NCI-H2196 treated with DMSO at 0.1 percent for 48 hours (cell line): ENCODE data around the gene CAPN12.
"Not testable (repeated sequence)": the region's sequence is repeated elsewhere in the genome, so short reads cannot be mapped to it uniquely, and the experiment has no call there.

Source experiments
- DNase-seq: peaks from one replicate; lab custom pipeline; 2025; ENCODE audit not compliant: unreplicated experiment; lab: John Stamatoyannopoulos, UW

The CAPN12 gene

GRCh38 chr19:38771569-38771968, 27.3 kb upstream of the CAPN12 start:
- DNase-seq, result not testable (repeated sequence)

DNA sequence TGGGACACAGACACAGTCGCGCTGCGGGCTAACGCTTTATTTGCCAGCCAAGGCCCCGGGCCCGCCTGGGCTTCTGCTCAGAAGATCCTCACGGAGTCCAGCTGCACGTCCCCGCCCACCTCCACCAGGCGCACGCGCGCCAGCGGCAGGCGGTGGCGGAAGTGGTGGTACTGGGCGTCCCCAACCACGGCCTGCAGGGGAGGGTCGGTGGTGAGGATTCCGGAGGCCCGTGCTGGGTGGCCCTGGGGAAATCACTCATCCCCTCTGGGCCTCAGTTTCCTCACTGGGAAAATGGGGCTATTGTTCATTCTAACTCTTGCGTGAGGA, 26.6 kb upstream of the CAPN12 start:
- not testable (repeated sequence) for DNase-seq

- not testable (repeated sequence) for DNase-seq
These were observed 26.1 kb upstream of the CAPN12 start for GRCh38 chr19:38770228-38770948.

DNA sequence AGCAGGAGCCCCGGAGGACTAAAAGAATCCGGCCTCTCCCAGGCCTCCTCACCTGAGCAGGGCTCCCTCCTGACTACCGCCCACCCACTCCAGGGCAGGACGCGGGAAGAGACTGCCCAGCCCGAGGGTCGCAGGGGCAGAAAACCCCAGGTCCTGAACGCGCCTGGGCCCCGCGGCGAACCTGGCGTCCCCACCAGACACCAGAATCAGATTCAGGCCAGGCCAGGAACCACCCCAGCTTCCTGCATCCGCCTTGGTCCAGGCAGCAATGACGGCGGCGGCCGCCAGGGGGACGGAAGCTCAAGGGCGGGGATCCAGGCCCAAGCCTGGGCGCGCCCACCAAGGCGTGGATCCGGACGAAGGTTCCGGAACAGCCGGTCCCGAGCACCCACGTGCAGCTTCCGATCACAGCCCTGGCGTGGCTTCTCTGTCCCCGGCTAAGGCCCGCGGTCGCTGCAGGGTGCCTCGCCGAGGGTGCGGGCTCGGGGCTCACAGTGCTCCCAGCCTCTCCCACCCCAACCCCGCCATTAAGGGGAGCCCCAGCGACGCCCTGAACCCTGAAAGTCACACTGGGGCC, 25.4 kb upstream of the CAPN12 start:
- no peak for DNase-seq

GRCh38 chr19:38766276-38767047, 22.2 kb upstream of the CAPN12 start:
- no peak for DNase-seq

DNA sequence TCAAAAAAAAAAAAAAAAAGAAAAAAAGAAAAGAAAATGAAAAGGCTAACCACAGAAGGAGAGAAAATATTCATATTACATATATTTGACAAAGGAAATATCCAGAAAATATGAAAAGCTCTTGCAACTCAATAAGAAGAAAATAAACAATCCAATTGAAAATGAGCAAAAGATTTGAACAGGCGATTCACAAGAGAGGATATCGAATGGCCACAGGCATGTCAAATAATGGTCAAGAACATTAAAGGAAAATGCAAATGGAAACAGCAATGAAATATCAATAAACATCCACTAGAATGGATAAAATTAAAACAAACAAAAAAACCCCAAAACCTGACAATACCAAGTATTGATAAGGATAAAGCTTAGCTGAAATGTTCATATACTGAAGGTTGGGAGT, 20.9 kb upstream of the CAPN12 start:
- DNase-seq, result no peak

- no peak for DNase-seq
These were observed 19.5 kb upstream of the CAPN12 start for GRCh38 chr19:38763795-38764220.

DNA sequence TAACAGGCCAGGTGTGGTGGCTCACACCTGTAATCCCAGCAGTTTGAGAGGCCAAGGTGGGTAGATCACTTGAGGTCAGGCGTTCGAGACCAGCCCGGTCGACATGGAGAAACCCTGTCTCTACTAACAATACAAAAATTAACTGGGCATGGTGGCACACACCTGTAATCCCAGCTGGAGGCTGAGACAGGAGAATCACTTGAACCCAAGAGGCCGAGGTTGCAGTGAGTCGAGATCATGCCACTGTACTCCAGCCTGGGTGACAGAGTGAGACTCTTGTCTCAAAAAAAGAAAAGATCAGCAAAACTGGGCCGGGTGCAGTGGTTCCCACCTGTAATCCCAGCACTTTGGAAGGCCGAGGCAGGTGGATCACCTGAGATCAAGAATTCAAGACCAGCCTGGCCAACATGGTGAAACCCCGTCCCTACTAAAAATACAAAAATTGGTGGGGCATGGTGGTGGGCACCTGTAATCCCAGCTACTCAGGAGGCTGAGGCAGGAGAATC, 17.7 kb upstream of the CAPN12 start:
- DNase-seq, result not testable (repeated sequence)

DNA sequence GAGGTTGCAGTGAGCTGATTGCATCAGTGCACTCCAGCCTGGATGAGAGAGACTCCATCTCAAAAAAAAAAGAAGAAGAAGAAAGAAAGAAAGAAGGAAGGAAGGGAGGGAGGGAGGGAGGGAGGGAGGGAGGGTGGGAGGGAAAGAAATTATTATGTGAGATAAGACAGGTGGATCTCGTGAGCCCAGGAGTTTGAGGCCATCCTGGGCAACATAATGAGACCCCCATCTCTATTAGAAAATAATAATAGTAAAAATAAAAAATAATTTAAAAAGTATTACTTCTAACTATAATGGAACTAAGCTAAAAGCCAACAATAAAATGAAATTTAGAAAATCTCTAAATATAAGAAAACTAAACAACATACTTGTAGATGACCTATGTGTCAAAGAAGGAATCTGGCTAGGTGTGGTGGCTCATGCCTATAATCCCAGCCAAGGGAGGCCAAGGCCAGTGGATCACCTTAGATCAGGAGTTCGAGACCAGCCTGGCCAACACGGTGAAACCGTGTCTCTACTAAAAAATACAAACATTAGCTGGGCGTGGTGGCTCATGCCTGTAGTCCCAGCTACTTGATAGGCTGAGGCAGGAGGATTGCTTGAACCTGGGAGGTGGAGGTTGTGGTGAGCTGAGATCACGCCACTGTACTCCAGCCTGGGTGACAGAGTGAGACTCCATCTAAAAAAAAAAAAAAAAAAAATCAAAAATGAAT, 16.7 kb upstream of the CAPN12 start:
- DNase-seq, result not testable (repeated sequence)

GRCh38 chr19:38759590-38760003, 15.3 kb upstream of the CAPN12 start:
- no peak for DNase-seq

- not testable (repeated sequence) for DNase-seq
These were observed 9.9 kb upstream of the CAPN12 start for GRCh38 chr19:38754196-38754595.

DNA sequence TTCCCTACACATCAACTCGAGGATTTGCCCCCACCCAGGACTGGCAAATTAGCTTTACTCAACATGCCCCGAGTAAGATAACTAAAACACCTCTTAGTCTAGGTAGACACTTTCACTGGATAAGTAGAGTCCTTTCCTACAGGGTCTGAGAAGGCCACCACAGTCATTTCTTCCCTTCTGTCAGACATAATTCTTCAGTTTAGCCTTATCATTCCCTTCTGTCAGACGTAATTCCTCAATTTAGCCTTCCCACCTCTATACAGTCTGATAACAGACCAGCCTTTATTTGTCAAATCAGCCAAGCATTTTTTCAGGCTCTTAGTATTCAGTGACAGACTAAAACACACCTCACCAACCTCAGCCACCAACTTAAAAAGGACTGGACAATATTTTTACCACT, 9.5 kb upstream of the CAPN12 start:
- not testable (repeated sequence) for DNase-seq

- no peak for DNase-seq
These were observed 1.0 kb upstream of the CAPN12 start for GRCh38 chr19:38745316-38745715.

GRCh38 chr19:38744874-38745273, 600 bp upstream of the CAPN12 start:
- DNase-seq, result no peak

- DNase-seq, result no peak
These were observed 628 bp downstream of the CAPN12 start for GRCh38 chr19:38743394-38744297.

- no peak for DNase-seq
These were observed 1.4 kb downstream of the CAPN12 start for GRCh38 chr19:38742906-38743305.

DNA sequence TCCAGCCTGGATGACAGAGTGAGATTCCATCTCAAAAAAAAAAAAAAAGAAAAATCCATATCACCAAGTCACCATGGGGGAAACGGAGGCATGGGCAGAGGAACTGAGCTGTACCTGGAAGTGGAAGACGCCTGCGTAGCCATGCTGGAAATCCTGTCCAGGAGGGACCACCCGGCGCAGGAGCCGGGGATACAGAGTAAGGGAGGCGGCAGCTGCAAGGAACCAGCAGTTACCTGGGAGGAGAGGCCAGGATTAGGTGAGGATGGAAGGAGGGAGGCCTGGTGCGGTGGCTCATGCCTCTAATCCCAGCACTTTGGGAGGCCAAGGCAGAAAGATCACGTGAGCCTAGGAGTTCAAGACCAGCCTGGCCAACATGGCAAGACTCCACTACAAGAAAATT, 2.0 kb downstream of the CAPN12 start:
- DNase-seq, result no peak

- no peak for DNase-seq
These were observed 2.6 kb downstream of the CAPN12 start for GRCh38 chr19:38741670-38742069.

DNA sequence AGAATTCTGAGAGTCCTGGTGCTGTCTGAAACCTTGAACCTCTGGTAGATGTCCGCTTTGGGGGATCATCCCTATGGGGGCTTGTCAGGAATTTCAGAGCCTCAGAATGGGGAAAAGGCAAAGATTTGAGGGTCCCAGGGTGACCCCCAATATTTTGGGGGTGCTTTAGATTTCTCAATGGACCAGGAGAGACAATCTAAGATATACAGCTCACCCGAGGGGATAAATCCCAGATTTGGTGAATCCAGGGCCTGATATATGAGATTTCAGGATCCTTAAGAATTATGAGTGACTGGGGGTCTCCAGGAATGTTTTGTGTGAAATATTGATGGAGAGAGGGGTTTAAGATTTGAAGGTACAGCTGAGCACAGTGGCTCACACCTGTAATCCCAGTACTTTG, 3.3 kb downstream of the CAPN12 start:
- DNase-seq, result no peak

DNA sequence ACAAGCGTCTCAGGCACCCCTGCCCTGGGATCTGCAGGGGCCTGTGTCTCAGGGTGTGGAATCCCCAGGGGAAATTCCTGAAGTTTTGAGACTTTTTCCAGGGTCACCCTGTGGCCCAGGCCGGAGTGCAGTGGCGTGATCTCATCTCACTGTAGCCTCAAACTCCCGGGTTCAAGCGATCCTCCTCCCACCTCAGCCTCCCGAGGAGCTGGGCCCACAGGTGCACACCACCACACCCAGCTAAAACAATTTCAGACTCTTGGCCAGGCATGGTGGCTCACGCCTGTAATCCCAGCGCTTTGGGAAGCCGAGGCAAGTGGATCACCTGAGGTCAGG, 4.0 kb downstream of the CAPN12 start:
- DNase-seq, result no peak
